HepG2 (cell line): ENCODE data around the gene DOCK3. TPM values are rescaled to one million over a fixed set of nuclear protein-coding genes. Genes with fewer than 3 reads are reported as not detected.
"Not testable (repeated sequence)": the region's sequence is repeated elsewhere in the genome, so short reads cannot be mapped to it uniquely, and the experiment has no call there.

Source experiments
- ATAC-seq: fragments of 200-7000 bp; cut with Tn5 transposase; 3 replicates; pipeline ENCODE4 v1.9.1; 2020; ENCODE audit warnings: mild to moderate bottlenecking, moderate library complexity
- BruUV-seq: library from RNA; stranded (reverse); fragments of 400-500 nt; replicated peaks from 2 replicates; lab custom pipeline; 2021; lab: Mats Ljungman, UMichigan
- CTCF ChIA-PET: fragments of 300-600 bp; formaldehyde crosslinking; extraction: SDS; loops from one replicate; lab custom pipeline; 2021; ENCODE audit warnings: low total read pairs, inconsistent platforms, low intra/inter-chr PET ratio; lab: Yijun Ruan, JAX
- POLR2A ChIA-PET: fragments of 350-600 bp; sonication (Branson Sonifier 250); formaldehyde crosslinking; loops from one replicate; lab custom pipeline; 2020; ENCODE audit warnings: antibody characterized with exemption, inconsistent platforms; lab: Yijun Ruan, JAX
- DNase-seq: peaks from one replicate; pipeline ENCODE4 v3.0.0-alpha.2; 2015; ENCODE audit warnings: low spot score
- FAIRE-seq: peaks from 3 replicates; lab custom pipeline; 2011; peaks lifted over from hg19 to GRCh38; lab: Jason Lieb, UNC
- H2AFZ ChIP-seq: one replicate; pipeline ENCODE4 v1.6.1; 2011; ENCODE audit warnings: low read length, inconsistent platforms
- H3K27ac ChIP-seq: fragments of 300-600 bp; 3 replicates; pipeline ENCODE4 v1.8.0; 2011; ENCODE audit warnings: mixed run types, mild to moderate bottlenecking, mixed read lengths, low read length, inconsistent platforms; ENCODE audit not compliant: insufficient read depth; ENCODE audit errors: extremely low read length
- H3K27me3 ChIP-seq, 2 experiments: fragments of 200-600 bp in 1 of 2; 2 replicates in 1 of 2; 3 replicates in 1 of 2; pipeline versions ENCODE4 v1.6.0 to v1.8.0; 2011; ENCODE audit warnings: low read length in 2 of 2, mild to moderate bottlenecking in 2 of 2, moderate library complexity in 2 of 2, inconsistent platforms in 1 of 2; ENCODE audit not compliant: insufficient read depth in 2 of 2, control insufficient read depth in 1 of 2
- H3K36me3 ChIP-seq, 2 experiments: fragments of 200-600 bp in 1 of 2; replicated peaks in 1 of 2; 2 replicates in 1 of 2; 3 replicates in 1 of 2; pipeline versions ENCODE4 v1.5.1 to v1.8.0; 2011; ENCODE audit warnings: low read length in 2 of 2, inconsistent platforms in 1 of 2; ENCODE audit not compliant: insufficient read depth in 2 of 2, control insufficient read depth in 1 of 2
- H3K4me1 ChIP-seq: 2 replicates; pipeline ENCODE4 v1.5.1; 2012; ENCODE audit warnings: low read length, inconsistent platforms; ENCODE audit not compliant: insufficient read depth
- H3K4me2 ChIP-seq: 2 replicates; pipeline ENCODE4 v1.6.0; 2011; ENCODE audit warnings: low read depth, low read length, inconsistent platforms
- H3K4me3 ChIP-seq, 3 experiments: fragments of 200-600 bp in 1 of 3; sonication (generic), shearing (Covaris generic) in 1 of 3; replicated peaks in 1 of 3; 2 replicates each; pipeline ENCODE4 v1.5.1; 2011 to 2016; ENCODE audit warnings: low read length in 3 of 3, inconsistent platforms in 2 of 3, low read depth in 2 of 3, mild to moderate bottlenecking in 2 of 3, control low read depth in 1 of 3, mixed read lengths in 1 of 3; ENCODE audit not compliant: insufficient read depth in 1 of 3
- H3K79me2 ChIP-seq: one replicate; pipeline ENCODE4 v1.6.1; 2011; ENCODE audit warnings: low read length, inconsistent platforms; ENCODE audit not compliant: insufficient read depth
- H3K9ac ChIP-seq: 2 replicates; pipeline ENCODE4 v1.6.0; 2011; ENCODE audit warnings: mild to moderate bottlenecking, low read depth, low read length, inconsistent platforms; ENCODE audit not compliant: insufficient read depth
- H3K9me3 ChIP-seq: 2 replicates; pipeline ENCODE4 v1.5.1; 2012; ENCODE audit warnings: mild to moderate bottlenecking, low read length
- H4K20me1 ChIP-seq: 2 replicates; pipeline ENCODE4 v1.6.0; 2011; ENCODE audit warnings: inconsistent platforms, mild to moderate bottlenecking, low read length, moderate library complexity; ENCODE audit not compliant: insufficient read depth
- ASH2L ChIP-seq: fragments of 300-600, 200-600 bp; sonication (generic); IDR thresholded peaks from 2 replicates; pipeline ENCODE4 v1.7.0; 2017; ENCODE audit warnings: low read depth, mild to moderate bottlenecking, moderate library complexity, mixed read lengths, low read length; ENCODE audit not compliant: insufficient read length
- CCAR2 ChIP-seq: fragments of 200-400 bp; formaldehyde crosslinking; optimal IDR thresholded peaks from 2 replicates; pipeline ENCODE3; 2018; ENCODE audit warnings: low read depth, mild to moderate bottlenecking, low read length, moderate library complexity
- HOXA5 ChIP-seq: sonication (generic); formaldehyde crosslinking; IDR thresholded peaks from 2 replicates; pipeline ENCODE4 v1.4.0; 2020; ENCODE audit warnings: missing genetic modification reagents
- IRF2 ChIP-seq: IDR thresholded peaks from 2 replicates; pipeline ENCODE4 v1.6.1; 2018; ENCODE audit warnings: missing genetic modification reagents, missing compliant biosample characterization
- MIER2 ChIP-seq: IDR thresholded peaks from 2 replicates; pipeline ENCODE4 v1.6.1; 2016; ENCODE audit warnings: missing biosample characterization, missing genetic modification reagents
- PRMT3 ChIP-seq: sonication (generic); formaldehyde crosslinking; IDR thresholded peaks from 2 replicates; pipeline ENCODE4 v1.8.1; 2022; ENCODE audit warnings: low read depth, mild to moderate bottlenecking, moderate library complexity, missing genetic modification reagents, borderline replicate concordance
- SRSF9 ChIP-seq: fragments of 200-400 bp; formaldehyde crosslinking; IDR thresholded peaks from 2 replicates; pipeline ENCODE4 v1.6.1; 2018; ENCODE audit warnings: borderline replicate concordance, mild to moderate bottlenecking, low read depth, low read length; ENCODE audit not compliant: insufficient read depth, poor library complexity, severe bottlenecking
- TGIF2 ChIP-seq: IDR thresholded peaks from 2 replicates; pipeline ENCODE4 v1.6.1; 2016; ENCODE audit warnings: control low read depth, missing compliant biosample characterization
- ZBTB1 ChIP-seq: sonication (generic); formaldehyde crosslinking; IDR thresholded peaks from 2 replicates; pipeline ENCODE4 v1.4.0; 2020; ENCODE audit warnings: missing genetic modification reagents, borderline replicate concordance
- ZBTB7A ChIP-seq: sonication (generic); formaldehyde crosslinking; IDR thresholded peaks from 2 replicates; pipeline ENCODE4 v1.8.0; 2022; ENCODE audit warnings: mild to moderate bottlenecking, missing genetic modification reagents
- ZNF790 ChIP-seq: sonication (generic); formaldehyde crosslinking; IDR thresholded peaks from 2 replicates; pipeline ENCODE4 v1.8.0; 2022; ENCODE audit warnings: missing genetic modification reagents, mild to moderate bottlenecking, borderline replicate concordance
- WGBS: methylation state at CpG from one replicate; pipeline ENCODE4 v1.1.6; 2017; ENCODE audit warnings: low lambda C conversion rate; 5-methylcytosine and 5-hydroxymethylcytosine counted together
- in situ Hi-C: cut with HindIII; loops from 2 replicates; pipeline ENCODE4 v1.10.0; 2017; ENCODE audit warnings: low pct_unique_long_range_greater_than_20kb; ENCODE audit not compliant: extremely low pct_ligation_motif_present
- intact Hi-C: fragments of 100-400 bp; cut with micrococcal nuclease; formaldehyde crosslinking; loops from one replicate; pipeline ENCODE4 v1.10.0; 2022; ENCODE audit not compliant: unreplicated experiment
- polyA plus RNA-seq, 8 experiments: library from polyadenylated mRNA; depleted of rRNA in 3 of 8; stranded (reverse) in 7 of 8; unstranded in 1 of 8; fragments of >200 nt; fragmentation: Illumina TruSeq in 4 of 8; extraction: Trizol in 4 of 8; gene quantifications; 2 replicates each; pipeline versions ENCODE4 v1.2.1 to v1.2.3, GENCODE V29; 2011 to 2016; ENCODE audit warnings: low read depth in 4 of 8, missing spikeins in 1 of 8, mixed read lengths in 1 of 8; ENCODE audit not compliant: insufficient read depth in 1 of 8
- total RNA-seq, 5 experiments: library from RNA; depleted of rRNA; stranded (reverse); fragments of >200 nt; fragmentation: Illumina TruSeq; extraction: Trizol; gene quantifications; 2 replicates each; pipeline ENCODE4 v1.2.3, GENCODE V29; 2016; ENCODE audit warnings: low read depth in 1 of 5
- TF ChIP-seq, protein P1 (sequence below): sonication (generic); formaldehyde crosslinking; IDR thresholded peaks from 2 replicates; pipeline ENCODE4 v1.5.1; 2020; ENCODE audit warnings: mild to moderate bottlenecking, missing genetic modification reagents, borderline replicate concordance

The DOCK3 gene
- total and polyA plus RNA-seq, 2 of the 13 experiments (the other 11 are each of a cell fraction or from before 2014, with no cell fraction given) = not detected

DNA sequence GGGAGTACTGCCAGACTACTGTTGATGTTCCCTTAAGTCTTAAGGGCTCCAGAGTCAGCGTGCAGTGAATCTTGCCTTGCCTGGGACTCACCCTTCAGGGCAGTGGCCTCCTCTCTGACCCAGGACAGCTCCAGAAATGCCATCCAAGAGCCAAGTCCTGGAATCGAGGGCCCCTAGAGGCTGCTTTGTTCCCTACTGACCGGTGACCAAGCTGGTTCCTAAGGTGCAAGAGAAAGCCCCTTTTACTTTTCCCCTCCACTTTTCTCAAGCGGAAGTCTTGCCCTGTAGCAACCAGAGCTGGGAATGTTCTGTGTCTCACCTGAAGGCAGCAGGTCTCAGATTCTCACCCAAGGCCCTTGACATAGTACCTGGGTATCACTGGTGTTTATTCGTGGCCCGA lies 238.0 kb downstream of the DOCK3 start:
- CTCF ChIA-PET = no interaction called here
- Histone ChIP-seq H3K79me2 (no peaks in the 10 kb centered on the region), H3K9me3 (no peaks in the 10 kb centered on the region), H2AFZ (no peak overlapping the region), H3K4me3 (no peak overlapping the region), H3K36me3 (no peaks in the 10 kb centered on the region), H3K4me1 (no peaks in the 10 kb centered on the region), H4K20me1 (no peaks in the 10 kb centered on the region), H3K9ac (no peak overlapping the region), H3K27me3 (peaks cover 0 to 4% of the 10 kb centered on the region in 2 experiments; a peak in 2 of 5 replicates), H3K4me2 (no peak overlapping the region), H3K27ac (no peak overlapping the region)
- in situ Hi-C loops = no loop called here
- no peak for FAIRE-seq
- ATAC-seq = no peak
- BruUV-seq = no TSS peak
- TF ChIP-seq SRSF9 = no peak
- intact Hi-C loops = no loop called here
- DNase-seq = no peak
- POLR2A ChIA-PET = no interaction called here
- 3% methylated on average over 6 of the region's 6 CpGs for WGBS

DNA sequence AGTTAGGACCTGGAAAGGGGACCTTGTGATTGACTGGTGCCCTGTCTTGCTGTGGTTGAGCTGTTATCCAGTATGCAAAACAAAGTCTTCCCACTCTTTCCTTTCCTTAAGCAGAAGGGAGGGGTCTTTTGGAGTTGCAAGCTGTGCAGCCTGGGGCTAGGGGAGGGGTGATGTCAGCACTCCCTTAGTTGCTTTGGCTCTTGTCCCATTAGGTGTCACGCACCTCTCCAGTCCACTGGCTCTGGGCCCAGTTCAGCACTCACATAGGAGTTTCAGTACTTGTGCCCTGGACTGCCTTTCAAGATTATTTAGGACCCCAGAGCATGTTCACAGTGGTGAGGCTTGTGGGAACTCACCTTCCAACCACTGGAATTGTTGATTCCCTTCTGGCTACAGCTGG lies 238.5 kb downstream of the DOCK3 start:
- POLR2A ChIA-PET = no interaction called here
- intact Hi-C loops = no loop called here
- Histone ChIP-seq H3K9ac (no peak overlapping the region), H4K20me1 (no peaks in the 10 kb centered on the region), H3K36me3 (no peaks in the 10 kb centered on the region), H3K27me3 (peaks cover 0 to 4% of the 10 kb centered on the region in 2 experiments; a peak in 2 of 5 replicates), H3K79me2 (no peaks in the 10 kb centered on the region), H3K27ac (no peak overlapping the region), H3K4me2 (no peak overlapping the region), H3K4me3 (no peak overlapping the region), H3K9me3 (no peaks in the 10 kb centered on the region), H2AFZ (no peak overlapping the region), H3K4me1 (no peaks in the 10 kb centered on the region)
- no TSS peak for BruUV-seq
- TF ChIP-seq ZBTB7A (CRISPR knock-in tag) (no peak), IRF2 (CRISPR knock-in tag) (no peak), CCAR2 (no peak), HOXA5 (CRISPR knock-in tag) (no peak), ZBTB1 (CRISPR knock-in tag) (no peak), ZNF790 (CRISPR knock-in tag) (no peak), MIER2 (CRISPR knock-in tag) (no peak), TGIF2 (CRISPR knock-in tag) (no peak), ASH2L (no peak), PRMT3 (no peak)
- TF ChIP-seq, protein P1, sequence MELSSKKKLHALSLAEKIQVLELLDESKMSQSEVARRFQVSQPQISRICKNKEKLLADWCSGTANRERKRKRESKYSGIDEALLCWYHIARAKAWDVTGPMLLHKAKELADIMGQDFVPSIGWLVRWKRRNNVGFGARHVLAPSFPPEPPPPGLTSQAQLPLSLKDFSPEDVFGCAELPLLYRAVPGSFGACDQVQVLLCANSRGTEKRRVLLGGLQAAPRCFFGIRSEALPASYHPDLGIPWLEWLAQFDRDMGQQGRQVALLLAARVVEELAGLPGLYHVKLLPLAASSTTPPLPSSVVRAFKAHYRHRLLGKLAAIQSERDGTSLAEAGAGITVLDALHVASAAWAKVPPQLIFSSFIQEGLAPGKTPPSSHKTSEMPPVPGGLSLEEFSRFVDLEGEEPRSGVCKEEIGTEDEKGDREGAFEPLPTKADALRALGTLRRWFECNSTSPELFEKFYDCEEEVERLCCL = no peak
- CTCF ChIA-PET = no interaction called here
- DNase-seq (no peak), ATAC-seq (no peak), FAIRE-seq (no peak)
- in situ Hi-C loops = no loop called here
- 0% methylated on average over 1 of the region's 1 CpG for WGBS

DNA sequence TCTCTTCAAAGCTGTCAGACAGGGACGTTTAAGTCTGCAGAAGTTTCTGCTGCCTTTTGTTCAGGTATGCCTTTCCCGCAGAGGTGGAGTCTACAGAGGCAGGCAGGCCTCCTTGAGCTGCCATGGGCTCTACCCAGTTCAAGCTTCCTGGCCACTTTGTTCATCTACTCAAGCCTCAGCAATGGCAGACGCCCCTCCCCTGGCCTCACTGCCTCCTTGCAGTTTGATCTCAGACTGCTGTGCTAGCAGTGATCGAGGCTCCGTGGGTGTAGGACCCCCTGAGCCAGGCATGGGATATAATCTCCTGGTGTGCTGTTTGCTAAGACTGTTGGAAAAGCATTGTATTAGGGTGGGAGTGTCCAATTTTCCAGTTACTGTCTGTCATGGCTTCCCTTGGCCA lies 247.3 kb downstream of the DOCK3 start:
- POLR2A ChIA-PET, H3K27ac ChIP-seq, H3K9ac ChIP-seq, in situ Hi-C loops, FAIRE-seq, H3K36me3 ChIP-seq, H3K4me2 ChIP-seq, H3K4me3 ChIP-seq, H2AFZ ChIP-seq, H3K79me2 ChIP-seq, H3K9me3 ChIP-seq, CTCF ChIA-PET, H3K27me3 ChIP-seq, H4K20me1 ChIP-seq, ATAC-seq, DNase-seq, intact Hi-C loops, BruUV-seq, H3K4me1 ChIP-seq: not testable (repeated sequence)
- 0% methylated on average over 1 of the region's 5 CpGs for WGBS
